Prostate gland (tissue), 2 donors: ENCODE data around the gene COL12A1. TPM values are rescaled to one million over a fixed set of nuclear protein-coding genes. Genes with fewer than 3 reads are reported as not detected.

Source experiments
- DNase-seq: peaks from one replicate; pipeline ENCODE4 v3.0.0-alpha.2; 2019; ENCODE audit warnings: low spot score
- H3K27ac ChIP-seq, 2 donors: fragments of 200-600 bp; sonication (generic); 2 replicates each; pipeline ENCODE4 v1.5.1; 2017 to 2019
- H3K27me3 ChIP-seq: fragments of 200-600 bp; sonication (generic); replicated peaks from 2 replicates; pipeline ENCODE4 v1.5.1; 2019; ENCODE audit not compliant: insufficient read depth
- H3K36me3 ChIP-seq, 2 donors: fragments of 200-600 bp; sonication (generic); 1 replicate in 1 of 2; 2 replicates in 1 of 2; pipeline versions ENCODE4 v1.5.1 to v1.8.1; 2017 to 2019
- H3K4me1 ChIP-seq: fragments of 200-600 bp; sonication (generic); replicated peaks from 2 replicates; pipeline ENCODE4 v1.5.1; 2019
- H3K4me3 ChIP-seq, 2 donors: fragments of 200-600 bp; sonication (generic); 2 replicates each; pipeline ENCODE4 v1.5.1; 2017 to 2019
- H3K9me3 ChIP-seq: fragments of 200-600 bp; sonication (generic); 2 replicates; pipeline ENCODE4 v1.5.1; 2017
- CTCF ChIP-seq, 4 experiments: fragments of 200-600 bp in 2 of 4; fragments of 450-650 bp in 2 of 4; sonication (generic) in 2 of 4; IDR thresholded peaks; 1 replicate in 3 of 4; 2 replicates in 1 of 4; pipeline ENCODE4 v1.5.1; 2016 to 2019; ENCODE audit warnings: antibody characterized with exemption in 4 of 4, mild to moderate bottlenecking in 2 of 4, moderate library complexity in 2 of 4
- POLR2A ChIP-seq: fragments of 450-650 bp; IDR thresholded peaks from one replicate; pipeline ENCODE4 v1.6.1; 2016; ENCODE audit warnings: antibody characterized with exemption, mild to moderate bottlenecking
- POLR2AphosphoS5 ChIP-seq: sonication (generic); formaldehyde crosslinking; IDR thresholded peaks from one replicate; pipeline ENCODE4 v1.6.1; 2017; ENCODE audit warnings: antibody characterized with exemption
- WGBS: methylation state at CpG from one replicate; pipeline ENCODE4 v1.1.5; 2018; 5-methylcytosine and 5-hydroxymethylcytosine counted together
- intact Hi-C: fragments of 100-400 bp; cut with DNase I; formaldehyde crosslinking; loops from one replicate; pipeline ENCODE4 v1.14.2; 2022
- total RNA-seq, 2 donors: library from RNA; depleted of rRNA; stranded (reverse); fragments of >200 nt; gene quantifications; one replicate each; pipeline ENCODE4 v1.1.0, GENCODE V29; 2016

The COL12A1 gene
- total RNA-seq, 2 donors from 2014 or later, result 8.6 to 40.6 TPM

DNA sequence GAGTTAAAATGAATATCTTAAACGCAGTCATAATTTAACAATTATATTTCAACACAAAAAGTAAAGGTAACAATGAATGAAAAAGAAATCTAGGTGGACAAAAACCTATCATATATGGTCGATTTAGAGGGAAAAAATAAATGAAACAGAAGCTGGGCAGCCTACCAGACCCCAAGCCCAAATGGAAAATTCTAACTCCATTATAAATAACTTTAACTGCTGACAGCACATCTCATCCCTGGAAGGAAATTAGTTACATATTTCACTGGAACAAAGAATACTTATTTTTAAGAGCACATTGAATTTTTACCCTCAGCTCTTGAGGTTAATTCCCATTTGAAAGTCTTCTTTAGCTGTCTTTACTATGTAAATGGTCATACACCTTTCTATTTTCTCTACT is 39.1 kb downstream of the COL12A1 start:
- H3K27me3 ChIP-seq, result no peaks in the 10 kb centered on the region
- DNase-seq, result no peak
- no peak overlapping the region for H3K27ac ChIP-seq
- WGBS, result 52% methylated on average over 2 of the region's 2 CpGs
- H3K4me3 ChIP-seq, result no peak overlapping the region
- TF ChIP-seq POLR2AphosphoS5 (no peak), CTCF (IDR thresholded peaks at IDR 0.05) (no peak)
- intact Hi-C loops, result no loop called here
- no peaks in the 10 kb centered on the region for H3K9me3 ChIP-seq
- H3K36me3 ChIP-seq, result no peaks in the 10 kb centered on the region
- H3K4me1 ChIP-seq, result no peaks in the 10 kb centered on the region

DNA sequence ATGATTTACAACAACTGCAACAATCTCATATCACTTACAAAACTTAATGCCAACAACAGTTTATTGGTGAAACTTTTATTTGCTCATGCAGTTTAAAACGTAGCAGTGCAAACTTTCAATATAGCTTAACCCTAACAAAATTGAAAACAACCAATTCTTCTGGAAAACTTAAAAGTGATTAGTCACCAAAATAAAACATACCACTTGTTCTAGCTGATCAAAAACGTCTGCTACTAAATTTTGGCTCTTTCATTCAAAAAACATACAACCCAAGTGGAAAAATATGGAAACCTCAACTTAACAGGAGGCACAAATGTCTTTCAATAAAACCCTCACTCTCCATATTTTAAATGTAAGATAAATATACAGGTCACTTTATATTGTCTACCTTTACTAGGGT is 39.6 kb downstream of the COL12A1 start:
- intact Hi-C loops, result no loop called here
- Histone ChIP-seq H3K4me3 (no peak overlapping the region), H3K9me3 (no peaks in the 10 kb centered on the region), H3K36me3 (no peaks in the 10 kb centered on the region), H3K4me1 (no peaks in the 10 kb centered on the region), H3K27me3 (no peaks in the 10 kb centered on the region), H3K27ac (no peak overlapping the region)
- TF ChIP-seq CTCF (IDR thresholded peaks at IDR 0.05), result no peak
- TF ChIP-seq POLR2AphosphoS5, result no peak
- no peak for TF ChIP-seq POLR2A
- WGBS, result 5% methylated on average over 2 of the region's 2 CpGs
- DNase-seq, result no peak

DNA sequence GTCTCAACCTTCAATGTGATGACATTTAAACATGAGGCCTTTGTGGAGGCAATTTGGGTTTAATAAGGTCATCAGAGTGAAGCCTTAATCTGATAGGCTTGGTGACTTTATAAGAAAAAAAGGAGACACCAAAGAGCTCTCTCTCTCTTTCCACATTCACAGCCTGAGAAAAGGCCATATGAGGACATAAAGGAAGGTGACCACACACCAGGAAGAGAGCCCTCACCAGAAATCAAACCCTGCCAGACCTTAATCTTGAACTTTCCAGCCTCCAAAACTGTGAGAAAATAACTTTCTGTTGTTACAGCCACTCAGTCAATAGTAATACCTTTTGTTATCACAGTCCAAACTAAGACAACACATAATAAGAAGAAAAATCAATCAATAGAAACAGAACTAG is 47.7 kb downstream of the COL12A1 start:
- Histone ChIP-seq H3K4me1 (no peaks in the 10 kb centered on the region), H3K36me3 (no peaks in the 10 kb centered on the region), H3K9me3 (no peaks in the 10 kb centered on the region), H3K27ac (no peak overlapping the region), H3K4me3 (no peak overlapping the region), H3K27me3 (no peaks in the 10 kb centered on the region)
- no peak for TF ChIP-seq POLR2A
- no peak for TF ChIP-seq POLR2AphosphoS5
- TF ChIP-seq CTCF (IDR thresholded peaks at IDR 0.05), result no peak
- intact Hi-C loops, result no loop called here
- DNase-seq, result no peak

GRCh38 chr6:75157336-75157735 is 48.5 kb downstream of the COL12A1 start:
- no peaks in the 10 kb centered on the region for H3K36me3 ChIP-seq

More at GRCh38 chr6:75157336-75157735, 48.5 kb downstream of the COL12A1 start:
- no peaks in the 10 kb centered on the region for H3K9me3 ChIP-seq
- intact Hi-C loops, result no loop called here
- H3K27me3 ChIP-seq, result no peaks in the 10 kb centered on the region
- H3K4me1 ChIP-seq, result no peaks in the 10 kb centered on the region
- 15% methylated on average over 2 of the region's 2 CpGs for WGBS
- no peak for DNase-seq
- H3K4me3 ChIP-seq, result no peak overlapping the region
- TF ChIP-seq CTCF (IDR thresholded peaks at IDR 0.05), result no peak
- no peak for TF ChIP-seq POLR2AphosphoS5
- TF ChIP-seq POLR2A, result no peak
- H3K27ac ChIP-seq, result no peak overlapping the region
